Transverse colon (tissue), 4 donors: ENCODE data around the gene ARHGAP22. TPM values are rescaled to one million over a fixed set of nuclear protein-coding genes. Genes with fewer than 3 reads are reported as not detected.
"Not testable (repeated sequence)": the region's sequence is repeated elsewhere in the genome, so short reads cannot be mapped to it uniquely, and the experiment has no call there.

ENCODE experiments used
- DNase-seq: peaks from one replicate; pipeline ENCODE4 v3.0.0-alpha.2; 2019
- H3K27ac ChIP-seq, 4 donors: fragments of 200-600 bp; sonication (generic); 2 replicates each; pipeline ENCODE4 v1.5.1; 2016 to 2018; ENCODE audit warnings: inconsistent platforms in 4 of 4
- H3K27me3 ChIP-seq: fragments of 200-600 bp; sonication (generic); 2 replicates; pipeline ENCODE4 v1.5.1; 2017; ENCODE audit warnings: inconsistent platforms
- H3K36me3 ChIP-seq, 4 donors: fragments of 200-600 bp; sonication (generic); 2 replicates each; pipeline ENCODE4 v1.5.1; 2017 to 2019; ENCODE audit warnings: inconsistent platforms in 4 of 4
- H3K4me1 ChIP-seq, 4 donors: fragments of 200-600 bp; sonication (generic); 2 replicates each; pipeline ENCODE4 v1.5.1; 2017 to 2020; ENCODE audit warnings: inconsistent platforms in 4 of 4
- H3K4me3 ChIP-seq, 4 donors: fragments of 200-600 bp; sonication (generic); 1 replicate in 1 of 4; 2 replicates in 3 of 4; pipeline versions ENCODE4 v1.5.1 to v1.6.1; 2017 to 2019; ENCODE audit warnings: inconsistent platforms in 4 of 4
- H3K9me3 ChIP-seq, 2 donors: fragments of 200-600 bp; sonication (generic); 2 replicates each; pipeline ENCODE4 v1.5.1; 2017 to 2019; ENCODE audit warnings: inconsistent platforms in 2 of 2
- CTCF ChIP-seq, 5 experiments: fragments of 200-600 bp in 3 of 5; fragments of 450-650 bp in 2 of 5; sonication (generic) in 3 of 5; IDR thresholded peaks; 1 replicate in 2 of 5; 2 replicates in 3 of 5; pipeline ENCODE4 v1.5.1; 2016 to 2017; ENCODE audit warnings: antibody characterized with exemption in 5 of 5, inconsistent platforms in 3 of 5, mild to moderate bottlenecking in 2 of 5, moderate library complexity in 1 of 5
- EP300 ChIP-seq: sonication (generic); formaldehyde crosslinking; IDR thresholded peaks from one replicate; pipeline ENCODE4 v1.6.1; 2017; ENCODE audit warnings: antibody characterized with exemption, low read depth
- POLR2A ChIP-seq: fragments of 450-650 bp; IDR thresholded peaks from one replicate; pipeline ENCODE4 v1.6.1; 2016; ENCODE audit warnings: antibody characterized with exemption, mild to moderate bottlenecking, moderate library complexity
- POLR2AphosphoS5 ChIP-seq, 3 donors: sonication (generic); formaldehyde crosslinking; IDR thresholded peaks; one replicate each; pipeline ENCODE4 v1.6.1; 2016; ENCODE audit warnings: antibody characterized with exemption in 3 of 3
- WGBS, 2 donors: methylation state at CpG; one replicate each; pipeline ENCODE4 v1.1.5; 2018; ENCODE audit warnings: low coverage in 1 of 2; 5-methylcytosine and 5-hydroxymethylcytosine counted together
- in situ Hi-C, 4 donors: fragments of 200-750 bp; cut with MboI; loops; one replicate each; pipeline versions ENCODE4 v1.15.0 to v1.15.1; 2017; ENCODE audit warnings: low sequenced_read_pairs in 3 of 4, low pct_ligation_motif_present in 1 of 4, low pct_unique_long_range_greater_than_20kb in 1 of 4
- intact Hi-C: fragments of 100-400 bp; cut with DNase I; formaldehyde crosslinking; loops from one replicate; pipeline ENCODE4 v1.15.1; 2023; ENCODE audit warnings: low total_unique reads
- total RNA-seq, 4 donors: library from RNA; depleted of rRNA; stranded (reverse); fragments of >200 nt; gene quantifications; one replicate each; pipeline ENCODE4 v1.1.0, GENCODE V29; 2016

ARHGAP22 gene
- total RNA-seq, 4 donors from 2014 or later = 1.4 to 3.4 (median 1.7) TPM; not detected in 1

GRCh38 chr10:48645600-48645999, 40.7 kb upstream of the ARHGAP22 start:
- Histone ChIP-seq H3K9me3 (peaks cover 7 to 8% of the 10 kb centered on the region in 2 donors), H3K27ac (no peak overlapping the region), H3K4me1 (no peaks in the 10 kb centered on the region), H3K36me3 (no peaks in the 10 kb centered on the region), H3K27me3 (peaks cover 4% of the 10 kb centered on the region), H3K4me3 (no peak overlapping the region)
- in situ Hi-C loops (loop anchor here in 1 of 4 donors (25.0 kb wide), 1 partner anchor 283 kb away; no protein-coding TSS in a partner anchor), intact Hi-C loops (no loop called here)
- TF ChIP-seq POLR2A (no peak), CTCF (IDR thresholded peaks at IDR 0.05) (no peak), POLR2AphosphoS5 (IDR thresholded peaks at IDR 0.05) (no peak), EP300 (no peak)
- 64 to 84% methylated on average over 1 of the region's 1 CpG for WGBS, 2 donors
- no peak for DNase-seq

GRCh38 chr10:48641099-48641690, 36.3 kb upstream of the ARHGAP22 start:
- intact Hi-C loops, H3K9me3 ChIP-seq, H3K4me3 ChIP-seq, H3K27me3 ChIP-seq, H3K27ac ChIP-seq, DNase-seq, H3K36me3 ChIP-seq, H3K4me1 ChIP-seq: not testable (repeated sequence)
- in situ Hi-C loops = loop anchor here in 1 of 4 donors (25.0 kb wide), 1 partner anchor 279 kb away; no protein-coding TSS in a partner anchor
- 81 to 89% methylated on average over 4 of the region's 4 CpGs for WGBS, 2 donors

GRCh38 chr10:48640326-48640725, 35.5 kb upstream of the ARHGAP22 start:
- Histone ChIP-seq H3K4me1 (peaks cover 0 to 2% (median 0%) of the 10 kb centered on the region in 4 donors), H3K27me3 (peaks cover 4% of the 10 kb centered on the region), H3K4me3 (no peak overlapping the region), H3K36me3 (no peaks in the 10 kb centered on the region), H3K9me3 (peaks cover 7 to 9% of the 10 kb centered on the region in 2 donors), H3K27ac (no peak overlapping the region)
- TF ChIP-seq POLR2AphosphoS5 (IDR thresholded peaks at IDR 0.05) (no peak), CTCF (IDR thresholded peaks at IDR 0.05) (no peak), EP300 (no peak), POLR2A (no peak)
- intact Hi-C loops (no loop called here), in situ Hi-C loops (loop anchor here in 1 of 4 donors (25.0 kb wide), 1 partner anchor 278 kb away; no protein-coding TSS in a partner anchor)
- no peak for DNase-seq
- 73 to 74% methylated on average over 1 of the region's 1 CpG for WGBS, 2 donors

- Histone ChIP-seq H3K9me3 (peaks cover 7 to 9% of the 10 kb centered on the region in 2 donors), H3K4me1 (peaks cover 0 to 9% (median 4%) of the 10 kb centered on the region in 4 donors), H3K36me3 (no peaks in the 10 kb centered on the region), H3K27me3 (no peaks in the 10 kb centered on the region), H3K4me3 (no peak overlapping the region), H3K27ac (no peak overlapping the region)
- DNase-seq = no peak
- TF ChIP-seq POLR2A (no peak), EP300 (no peak)
- WGBS, 2 donors = 56 to 69% methylated on average over 1 of the region's 1 CpG
- intact Hi-C loops (no loop called here), in situ Hi-C loops (loop anchor here in 1 of 4 donors (25.0 kb wide), 1 partner anchor 277 kb away; no protein-coding TSS in a partner anchor)
Observed at GRCh38 chr10:48639632-48640031, 34.8 kb upstream of the ARHGAP22 start.

- TF ChIP-seq EP300 = no peak
- no peak for TF ChIP-seq POLR2A
- peaks cover 7 to 9% of the 10 kb centered on the region in 2 donors for H3K9me3 ChIP-seq
- H3K27ac ChIP-seq = no peak overlapping the region
- in situ Hi-C loops = loop anchor here in 1 of 4 donors (25.0 kb wide), 1 partner anchor 277 kb away; no protein-coding TSS in a partner anchor
- DNase-seq = no peak
- intact Hi-C loops = no loop called here
- H3K27me3 ChIP-seq = no peaks in the 10 kb centered on the region
- no peaks in the 10 kb centered on the region for H3K36me3 ChIP-seq
- no peak overlapping the region for H3K4me3 ChIP-seq
- peaks cover 2 to 16% (median 6%) of the 10 kb centered on the region in 4 donors for H3K4me1 ChIP-seq
- 72 to 80% methylated on average over 3 to 4 of the region's 4 CpGs for WGBS, 2 donors
Observed at GRCh38 chr10:48638739-48639527, 34.1 kb upstream of the ARHGAP22 start.
